ENCODE measurements around the gene SYT1.

DNA sequence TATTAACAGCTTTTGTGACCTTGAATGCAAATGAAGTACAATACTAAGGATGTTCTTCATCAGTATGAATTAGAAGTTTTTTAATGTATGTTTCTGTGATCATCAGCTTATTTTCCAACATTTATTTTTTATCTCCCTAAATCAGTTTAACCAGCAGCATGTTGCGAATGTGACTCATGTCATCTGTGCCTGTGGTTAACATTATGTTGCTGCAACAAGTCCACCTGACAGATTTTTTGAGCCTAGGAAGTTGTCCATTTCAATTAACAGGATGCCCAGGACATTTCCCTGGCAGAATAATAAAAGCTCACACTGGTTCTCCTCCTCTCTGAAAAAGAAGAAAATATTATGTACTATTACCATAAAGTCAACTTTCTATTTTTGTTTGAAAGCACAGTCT lies 155.5 kb downstream of the SYT1 start:
- no peak for TF ChIP-seq CTCF (IDR thresholded peaks at IDR 0.05; ENCODE audit: insufficient read depth, low read depth, low read length)
- no peak for TF ChIP-seq EZH2 (IDR thresholded peaks at IDR 0.05; ENCODE audit: insufficient read depth, low read length)

Data from astrocyte (in vitro differentiated cells and primary cell).